GM21360 (cell line): ENCODE measurements around the gene RGPD5.
"Not testable (repeated sequence)": the region's sequence is repeated elsewhere in the genome, so short reads cannot be mapped to it uniquely, and the experiment has no call there.

Source experiments
- ATAC-seq: cut with Tn5 transposase; IDR thresholded peaks from one replicate; pipeline ENCODE4 v1.9.1; 2021; ENCODE audit warnings: mild to moderate bottlenecking, moderate library complexity; ENCODE audit not compliant: unreplicated experiment

The RGPD5 gene

GRCh38 chr2:109794074-109794737 is at the start of gene RGPD5:
TSS of gene RGPD5 (plus strand) at chr2:109794305. CDS start at chr2:109794466, 161 bp downstream.
- peak; percentile 98 for ATAC-seq

- ATAC-seq, result not testable (repeated sequence)
Observed at GRCh38 chr2:109751572-109751971, 42.5 kb upstream of the RGPD5 start.

- ATAC-seq, result not testable (repeated sequence)
Observed at GRCh38 chr2:109757163-109757824, 36.8 kb upstream of the RGPD5 start.

GRCh38 chr2:109760265-109761042 is 33.7 kb upstream of the RGPD5 start:
- ATAC-seq, result not testable (repeated sequence)

GRCh38 chr2:109761043-109761454 is 33.1 kb upstream of the RGPD5 start:
- not testable (repeated sequence) for ATAC-seq

- ATAC-seq, result not testable (repeated sequence)
Observed at GRCh38 chr2:109761976-109762375, 32.1 kb upstream of the RGPD5 start.

GRCh38 chr2:109766074-109766473 is 28.0 kb upstream of the RGPD5 start:
- ATAC-seq, result not testable (repeated sequence)

GRCh38 chr2:109766886-109767578 is 27.1 kb upstream of the RGPD5 start:
- ATAC-seq, result not testable (repeated sequence)

GRCh38 chr2:109768934-109769333 is 25.2 kb upstream of the RGPD5 start:
- not testable (repeated sequence) for ATAC-seq

GRCh38 chr2:109779118-109779517 is 15.0 kb upstream of the RGPD5 start:
- not testable (repeated sequence) for ATAC-seq

- not testable (repeated sequence) for ATAC-seq
Observed at GRCh38 chr2:109781147-109781816, 12.8 kb upstream of the RGPD5 start.

GRCh38 chr2:109782446-109782993 is 11.6 kb upstream of the RGPD5 start:
- ATAC-seq, result not testable (repeated sequence)

- ATAC-seq, result not testable (repeated sequence)
Observed at GRCh38 chr2:109791530-109792279, 2.4 kb upstream of the RGPD5 start.

- peak; percentile 56 for ATAC-seq
Observed at GRCh38 chr2:109792659-109793058, 1.4 kb upstream of the RGPD5 start.

- ATAC-seq, result peak; percentile 79
Observed at GRCh38 chr2:109871129-109871751, 77.1 kb downstream of the RGPD5 start.

GRCh38 chr2:109876625-109877024 is 82.5 kb downstream of the RGPD5 start:
- ATAC-seq, result not testable (repeated sequence)

GRCh38 chr2:109882112-109882511 is 88.0 kb downstream of the RGPD5 start:
- ATAC-seq, result not testable (repeated sequence)

- ATAC-seq, result not testable (repeated sequence)
Observed at GRCh38 chr2:109888414-109888813, 94.3 kb downstream of the RGPD5 start.

GRCh38 chr2:109889909-109890308 is 95.8 kb downstream of the RGPD5 start:
- not testable (repeated sequence) for ATAC-seq
